ENCODE results near the gene NQO1. TPM values are rescaled to one million over a fixed set of nuclear protein-coding genes. Genes with fewer than 3 reads are reported as not detected.
"Not testable (repeated sequence)": the region's sequence is repeated elsewhere in the genome, so short reads cannot be mapped to it uniquely, and the experiment has no call there.

The NQO1 gene
- total RNA-seq, 3 donors from 2014 or later (not counting 1 experiment from before 2014, with no cell fraction given) = 4.0 to 4.8 (median 4.5) TPM

- H3K4me1 ChIP-seq (ENCODE audit: control insufficient read depth, insufficient read depth, low read length) = peaks cover 6% of the 10 kb centered on the region
- no peak for DNase-seq
- H3K9me3 Mint-ChIP-seq = no peaks in the 10 kb centered on the region
- TF ChIP-seq CTCF (IDR thresholded peaks at IDR 0.05) = no peak
- intact Hi-C loops (cut with micrococcal nuclease) = no loop called here
- no peak overlapping the region for H3K27ac ChIP-seq (ENCODE audit: low read length)
- H3K4me3 ChIP-seq (ENCODE audit: low read length) = no peak overlapping the region
- no peaks in the 10 kb centered on the region for H3K36me3 Mint-ChIP-seq
- ATAC-seq = no peak
- WGBS (ENCODE audit: insufficient coverage) = 93% methylated on average over 6 of the region's 6 CpGs
- H3K27ac Mint-ChIP-seq = no peak overlapping the region
- H3K36me3 ChIP-seq (ENCODE audit: control insufficient read depth, insufficient read depth, low read length) = no peaks in the 10 kb centered on the region
- H3K4me1 Mint-ChIP-seq = peaks cover 2 to 3% of the 10 kb centered on the region in 2 donors
- H3K4me3 Mint-ChIP-seq = no peak overlapping the region
- no peaks in the 10 kb centered on the region for H3K9me3 ChIP-seq (ENCODE audit: control insufficient read depth, insufficient read depth, low read length)
- no peaks in the 10 kb centered on the region for H3K27me3 ChIP-seq (ENCODE audit: control insufficient read depth, insufficient read depth, low read length)
- no peaks in the 10 kb centered on the region for H3K27me3 Mint-ChIP-seq (ENCODE audit: low read depth in 2 of 2)
Observed at GRCh38 chr16:69732101-69732500, 5.7 kb upstream of the NQO1 start.

DNA sequence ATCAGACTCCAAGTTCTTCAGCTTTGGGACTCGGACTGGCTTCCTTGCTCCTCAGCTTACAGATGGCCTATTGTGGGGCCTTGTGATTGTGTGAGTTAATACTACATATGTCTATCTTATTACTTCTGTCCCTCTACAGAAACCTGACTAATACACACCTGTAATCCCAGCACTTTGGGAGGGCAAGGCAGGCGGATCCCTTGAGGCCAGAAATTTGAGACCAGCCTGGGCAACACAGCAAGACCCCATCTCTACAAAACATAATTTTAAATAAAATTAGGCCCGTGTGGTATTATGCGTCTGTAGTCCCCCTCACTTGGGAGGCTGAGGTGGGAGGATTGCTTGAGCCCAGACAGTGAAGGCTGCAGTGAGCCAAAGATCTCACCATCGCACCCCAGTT, 4.9 kb upstream of the NQO1 start:
- DNase-seq; ATAC-seq; intact Hi-C loops (cut with micrococcal nuclease); H3K27me3 ChIP-seq (ENCODE audit: control insufficient read depth, insufficient read depth, low read length); H3K27me3 Mint-ChIP-seq (ENCODE audit: low read depth in 2 of 2); H3K36me3 Mint-ChIP-seq; H3K36me3 ChIP-seq (ENCODE audit: control insufficient read depth, insufficient read depth, low read length); H3K9me3 ChIP-seq (ENCODE audit: control insufficient read depth, insufficient read depth, low read length); H3K4me3 Mint-ChIP-seq; H3K4me3 ChIP-seq (ENCODE audit: low read length); H3K9me3 Mint-ChIP-seq; H3K27ac Mint-ChIP-seq; H3K27ac ChIP-seq (ENCODE audit: low read length): not testable (repeated sequence)
- 96% methylated on average over 3 of the region's 5 CpGs for WGBS (ENCODE audit: insufficient coverage)
- peaks cover 10 to 12% of the 10 kb centered on the region in 2 donors for H3K4me1 Mint-ChIP-seq
- peaks cover 13% of the 10 kb centered on the region for H3K4me1 ChIP-seq (ENCODE audit: control insufficient read depth, insufficient read depth, low read length)

GRCh38 chr16:69729030-69729429, 2.7 kb upstream of the NQO1 start:
- H3K27ac ChIP-seq (ENCODE audit: low read length); H3K9me3 ChIP-seq (ENCODE audit: control insufficient read depth, insufficient read depth, low read length); ATAC-seq; intact Hi-C loops (cut with micrococcal nuclease); DNase-seq; H3K36me3 ChIP-seq (ENCODE audit: control insufficient read depth, insufficient read depth, low read length); H3K4me3 ChIP-seq (ENCODE audit: low read length); H3K27me3 Mint-ChIP-seq (ENCODE audit: low read depth in 2 of 2); H3K27me3 ChIP-seq (ENCODE audit: control insufficient read depth, insufficient read depth, low read length); H3K9me3 Mint-ChIP-seq; H3K36me3 Mint-ChIP-seq; H3K4me3 Mint-ChIP-seq; H3K27ac Mint-ChIP-seq: not testable (repeated sequence)
- H3K4me1 Mint-ChIP-seq = peaks cover 17 to 19% of the 10 kb centered on the region in 2 donors
- WGBS (ENCODE audit: insufficient coverage) = 96% methylated on average over 4 of the region's 4 CpGs
- peaks cover 20% of the 10 kb centered on the region for H3K4me1 ChIP-seq (ENCODE audit: control insufficient read depth, insufficient read depth, low read length)

DNA sequence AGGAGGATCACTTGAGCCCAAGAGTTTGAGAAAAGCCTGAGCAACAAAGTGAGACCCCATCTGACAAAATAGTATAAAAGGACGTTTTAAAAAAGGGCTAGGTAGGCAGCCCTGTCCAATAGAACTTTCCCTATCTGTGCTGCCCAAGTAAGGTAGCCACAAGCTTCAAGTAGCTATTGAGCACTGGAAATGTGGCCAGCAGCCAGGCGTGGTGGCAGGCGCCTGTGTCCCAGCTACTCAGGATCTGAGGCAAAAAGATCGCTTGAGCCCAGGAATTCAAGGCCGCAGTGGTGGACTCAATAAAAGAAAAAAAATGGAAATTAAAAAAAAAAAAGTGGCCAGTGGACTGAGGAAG, 1.5 kb upstream of the NQO1 start:
- no peak for DNase-seq
- H3K27me3 ChIP-seq (ENCODE audit: control insufficient read depth, insufficient read depth, low read length) = no peaks in the 10 kb centered on the region
- ATAC-seq = no peak
- H3K27ac ChIP-seq (ENCODE audit: low read length) = no peak overlapping the region
- peaks cover 20% of the 10 kb centered on the region for H3K4me1 ChIP-seq (ENCODE audit: control insufficient read depth, insufficient read depth, low read length)
- no peak overlapping the region for H3K4me3 ChIP-seq (ENCODE audit: low read length)
- TF ChIP-seq CTCF (IDR thresholded peaks at IDR 0.05) = no peak
- peak overlapping the region; percentile 21 for H3K4me3 Mint-ChIP-seq
- H3K9me3 ChIP-seq (ENCODE audit: control insufficient read depth, insufficient read depth, low read length) = no peaks in the 10 kb centered on the region
- H3K36me3 ChIP-seq (ENCODE audit: control insufficient read depth, insufficient read depth, low read length) = no peaks in the 10 kb centered on the region
- peaks cover 17 to 19% of the 10 kb centered on the region in 2 donors for H3K4me1 Mint-ChIP-seq
- H3K9me3 Mint-ChIP-seq = no peaks in the 10 kb centered on the region
- H3K36me3 Mint-ChIP-seq = no peaks in the 10 kb centered on the region
- 96% methylated on average over 5 of the region's 5 CpGs for WGBS (ENCODE audit: insufficient coverage)
- intact Hi-C loops (cut with micrococcal nuclease) = loop anchor here (2.0 kb wide), 1 partner anchor 27 kb away; the partner anchor contains the start of gene NOB1
- no peaks in the 10 kb centered on the region for H3K27me3 Mint-ChIP-seq (ENCODE audit: low read depth in 2 of 2)
- H3K27ac Mint-ChIP-seq = peak overlapping the region in 1 of 2 donors; percentile 86

Data from natural killer cell (primary cell).